Gastrocnemius medialis (tissue), 4 donors: ENCODE measurements around the gene ZNF586.

ENCODE experiments used
- CTCF ChIP-seq, 5 experiments: fragments of 450-650 bp in 3 of 5; fragments of 200-600 bp in 2 of 5; sonication (generic) in 2 of 5; IDR thresholded peaks in 4 of 5; conservative IDR thresholded peaks in 1 of 5; 1 replicate in 4 of 5; 2 replicates in 1 of 5; pipeline ENCODE4 v1.5.1; 2016 to 2019; ENCODE audit warnings: antibody characterized with exemption in 5 of 5, mild to moderate bottlenecking in 3 of 5, moderate library complexity in 3 of 5
- POLR2A ChIP-seq, 2 donors: fragments of 450-650 bp; IDR thresholded peaks; one replicate each; pipeline ENCODE4 v1.6.1; 2017; ENCODE audit warnings: antibody characterized with exemption in 2 of 2, mild to moderate bottlenecking in 2 of 2, moderate library complexity in 2 of 2

- TF ChIP-seq CTCF (IDR thresholded peaks at IDR 0.05 in 4 of 5, conservative IDR thresholded peaks at IDR 0.05 in 1 of 5) (no peak), POLR2A (IDR thresholded peaks at IDR 0.05) (no peak)
These were observed 15.3 kb upstream of the ZNF586 start for GRCh38 chr19:57754091-57754673.
